HG02938 (cell line): ENCODE data around the gene WNT2B.

Experiments
- ATAC-seq: cut with Tn5 transposase; IDR thresholded peaks from one replicate; pipeline ENCODE4 v1.9.1; 2021; ENCODE audit warnings: mild to moderate bottlenecking, moderate library complexity; ENCODE audit not compliant: unreplicated experiment

The WNT2B gene

DNA sequence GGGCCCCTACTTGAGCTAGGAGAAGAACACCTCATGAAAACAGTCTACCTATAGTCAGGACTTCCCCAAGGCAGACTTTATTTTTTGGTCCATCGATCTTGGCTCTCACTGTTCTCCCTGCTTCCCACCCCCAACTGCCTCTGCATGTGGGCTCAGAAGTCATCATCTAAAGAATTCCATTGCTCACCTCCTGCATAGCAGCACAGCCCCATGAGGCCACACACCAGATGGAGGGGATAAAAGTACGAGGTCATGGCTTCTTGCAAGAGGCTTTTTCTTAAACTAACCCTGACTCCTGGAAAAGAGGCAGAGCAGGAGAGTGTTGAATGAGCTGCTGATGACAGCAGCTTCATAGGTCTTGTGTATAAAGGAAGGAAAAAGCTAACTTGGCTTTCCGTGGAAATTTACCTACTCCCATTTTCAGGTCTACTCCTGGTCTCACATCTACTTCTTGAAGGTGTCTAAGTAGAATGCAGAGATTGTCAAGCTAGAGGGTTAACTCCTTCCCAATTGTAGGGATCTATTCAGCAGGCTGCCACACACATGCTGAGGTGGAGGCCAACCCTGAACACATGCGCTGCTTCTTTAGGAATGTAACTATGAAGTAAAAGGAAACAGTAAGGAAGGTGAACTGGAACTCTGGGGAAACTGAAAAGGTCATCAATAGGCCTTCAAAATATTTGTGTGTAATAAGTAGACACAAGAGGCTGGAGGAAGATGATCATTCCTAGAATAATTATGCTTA lies 18.7 kb downstream of the WNT2B start:
- no peak for ATAC-seq

DNA sequence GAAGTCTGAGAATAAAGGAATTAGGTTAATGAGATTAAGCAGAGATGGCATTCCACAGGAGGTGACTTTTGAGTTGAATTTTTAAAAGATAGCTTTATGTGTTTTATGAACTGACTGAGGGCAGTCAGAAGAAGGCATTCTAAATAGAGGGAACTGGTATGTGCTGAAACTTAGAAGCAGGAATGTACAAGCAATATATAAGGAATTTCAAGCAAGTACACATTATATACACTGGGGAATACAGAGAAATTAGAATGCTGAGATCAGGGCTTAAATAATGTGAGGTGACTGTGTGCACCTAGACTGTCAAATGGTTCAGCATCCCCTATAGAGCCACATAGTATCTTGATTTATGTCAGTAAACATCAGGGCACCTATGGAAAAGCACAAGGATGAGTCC lies 19.3 kb downstream of the WNT2B start:
- ATAC-seq = no peak

DNA sequence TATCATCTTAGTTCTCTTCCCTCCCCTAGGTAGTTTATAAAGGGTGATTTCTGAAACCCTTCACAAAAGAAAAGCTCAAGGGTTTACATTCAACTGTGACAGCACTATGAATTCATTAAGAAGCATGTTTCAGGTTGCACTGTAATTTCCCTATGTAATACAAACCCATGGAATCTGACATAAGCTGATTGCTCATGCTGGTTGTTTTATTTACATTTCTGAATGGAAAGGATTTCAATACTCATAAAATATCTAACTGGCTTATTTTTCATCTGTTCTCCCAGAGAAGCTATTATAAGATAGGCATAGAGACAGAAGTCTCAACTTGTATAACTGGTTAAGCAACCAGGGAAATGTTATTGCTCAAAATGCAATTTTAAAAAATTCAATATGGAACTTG lies 20.5 kb downstream of the WNT2B start:
- ATAC-seq = no peak

GRCh38 chr1:112530832-112531231 lies 22.1 kb downstream of the WNT2B start:
- ATAC-seq = no peak

DNA sequence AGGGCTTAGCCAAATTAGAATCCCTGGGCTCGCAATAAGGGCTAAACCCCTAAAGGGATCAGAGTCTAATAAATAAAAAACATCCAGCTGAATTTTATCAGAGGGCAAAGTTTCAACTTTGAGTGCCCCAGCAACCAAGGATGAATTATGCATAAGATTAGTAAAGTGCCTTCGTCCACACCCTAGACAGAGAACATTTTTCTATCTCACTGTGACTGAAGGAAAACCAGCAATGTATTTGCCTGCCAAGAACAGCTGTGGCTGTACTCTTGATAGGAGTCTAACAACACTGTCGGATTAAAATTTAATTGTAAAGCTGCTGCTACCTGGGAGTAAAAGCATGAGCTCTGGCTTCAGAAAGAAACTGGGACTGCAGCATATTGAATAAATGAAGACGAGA lies 23.3 kb downstream of the WNT2B start:
- no peak for ATAC-seq

- no peak for ATAC-seq
These were observed 24.3 kb downstream of the WNT2B start for GRCh38 chr1:112533029-112533428.

- no peak for ATAC-seq
These were observed 27.8 kb downstream of the WNT2B start for GRCh38 chr1:112536561-112536960.

DNA sequence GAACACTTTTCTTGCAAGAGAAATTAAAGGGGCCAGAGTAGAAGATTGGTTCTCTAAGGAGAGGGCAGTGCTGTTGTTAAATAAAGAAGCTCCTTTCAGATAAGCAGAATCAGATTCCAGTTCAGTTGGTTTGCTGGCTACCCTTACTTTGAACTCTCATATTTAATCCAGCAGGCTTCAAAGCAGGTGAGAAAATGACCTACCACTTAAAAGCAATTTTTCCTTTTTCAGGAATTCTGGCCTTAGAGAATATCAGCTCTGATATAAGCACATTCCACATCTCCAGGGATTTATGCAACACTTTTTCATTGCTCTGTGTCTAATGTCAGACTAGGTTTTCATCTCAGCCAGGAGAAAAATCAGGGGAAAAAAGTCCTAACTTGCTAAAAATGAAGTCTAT lies 28.7 kb downstream of the WNT2B start:
- no peak for ATAC-seq

GRCh38 chr1:112538883-112539282 lies 30.1 kb downstream of the WNT2B start:
- ATAC-seq = no peak

DNA sequence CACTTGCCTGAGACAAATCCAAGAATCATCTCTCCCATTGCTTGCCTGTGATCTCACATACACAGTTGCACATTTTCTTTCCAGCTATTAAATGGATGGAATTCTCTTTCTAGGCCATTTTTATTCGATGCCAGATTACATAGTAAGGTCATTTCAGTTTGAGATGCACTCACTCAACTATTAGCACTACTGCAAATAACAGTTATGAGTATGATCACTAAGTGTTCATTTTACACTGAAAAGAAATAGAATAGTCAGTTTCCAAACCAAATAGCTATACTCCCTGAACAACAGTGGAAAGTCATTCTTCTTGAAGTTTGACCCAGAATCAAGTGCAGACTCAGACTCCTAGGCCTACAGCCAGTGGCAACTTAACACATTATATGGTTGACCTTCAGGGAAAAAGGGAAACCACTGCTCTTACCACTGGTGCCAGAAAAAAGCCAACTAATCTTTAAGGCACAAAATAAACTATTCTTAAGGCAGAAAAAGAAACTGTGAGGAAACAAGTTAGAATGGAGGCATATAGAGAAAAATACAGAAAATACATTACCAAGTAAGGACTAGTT lies 31.5 kb downstream of the WNT2B start:
- no peak for ATAC-seq

DNA sequence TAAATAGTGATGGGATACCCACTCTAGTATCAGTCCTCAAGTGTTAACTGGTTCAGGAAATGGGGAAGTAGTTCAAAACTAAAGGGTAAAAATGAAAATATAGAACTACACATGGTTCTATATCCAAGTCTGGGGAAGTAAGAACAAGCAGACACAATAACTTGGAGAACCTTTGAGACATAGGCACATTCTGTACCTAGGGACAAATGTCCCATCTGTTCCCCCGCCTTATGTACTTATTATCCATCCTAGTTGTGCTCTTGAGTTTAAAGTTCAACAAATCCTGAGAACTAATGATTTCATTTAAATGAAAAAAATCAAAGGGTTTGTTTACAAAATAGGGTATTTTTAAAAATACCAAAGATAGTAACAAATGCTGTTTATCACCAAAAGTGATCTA lies 32.5 kb downstream of the WNT2B start:
- no peak for ATAC-seq

DNA sequence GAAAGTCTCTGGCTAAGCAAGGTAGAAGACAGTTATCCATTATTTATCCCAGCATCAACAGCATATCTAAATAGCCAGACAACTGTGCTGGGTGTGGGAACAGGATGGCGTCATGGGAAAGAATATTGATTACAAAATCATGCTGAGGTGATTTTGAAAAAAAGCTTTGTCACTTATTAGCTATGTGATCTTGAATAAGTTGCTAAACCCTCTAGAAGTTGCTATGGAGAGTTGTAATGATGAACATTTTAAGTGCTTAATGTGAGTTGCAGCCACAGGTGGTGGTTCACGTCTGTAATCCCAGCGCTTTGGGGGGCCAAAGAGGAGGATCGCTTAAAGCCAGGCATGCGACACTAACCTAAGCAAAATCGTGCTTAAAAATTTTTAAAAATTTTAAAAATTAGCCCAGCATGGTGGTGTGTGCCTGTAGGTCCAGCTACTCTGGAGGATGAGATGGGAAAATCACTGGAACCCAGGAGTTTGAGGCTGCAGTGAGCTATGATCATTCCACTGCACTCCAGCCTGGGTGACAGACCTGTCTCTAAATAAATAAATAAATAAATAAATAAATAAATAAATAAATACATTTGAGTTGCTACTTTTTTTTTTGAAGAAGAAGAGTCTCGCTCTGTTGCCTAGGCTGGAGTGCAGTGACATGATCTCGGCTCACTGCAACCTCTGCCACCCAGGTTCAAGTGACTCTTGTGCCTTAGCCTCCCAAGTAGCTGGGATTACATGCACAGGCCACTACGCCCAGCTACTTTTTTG lies 33.6 kb downstream of the WNT2B start:
- ATAC-seq = no peak

DNA sequence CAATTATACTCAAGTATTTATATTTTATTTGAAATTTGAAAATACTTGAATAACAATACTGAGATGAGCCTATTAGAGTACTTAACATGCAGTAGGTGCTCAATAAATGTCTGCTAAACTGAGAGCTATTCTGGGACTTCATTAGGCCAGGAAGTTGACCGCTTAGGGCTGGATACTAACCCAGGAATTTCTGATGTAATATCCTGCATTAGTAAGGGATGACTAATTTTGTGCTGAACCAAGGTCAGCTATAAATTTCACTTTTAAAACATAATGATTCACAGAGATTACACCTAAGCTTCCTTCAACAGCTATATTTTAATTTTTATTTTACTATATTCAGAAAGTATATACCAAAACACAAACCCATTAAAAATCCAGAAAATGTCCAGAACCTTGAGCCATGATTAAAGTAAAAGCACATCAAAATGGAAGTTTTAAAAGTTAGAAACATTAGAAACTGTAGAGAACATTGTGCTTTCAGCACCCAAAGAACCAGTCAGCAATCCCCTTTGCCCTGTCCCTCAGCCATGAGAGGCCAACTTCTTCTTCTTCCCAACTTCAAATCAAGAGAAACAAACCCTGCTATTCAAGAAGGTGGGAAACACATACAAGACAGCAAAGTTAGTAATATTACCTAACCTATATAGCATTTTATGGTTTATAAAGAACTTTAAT lies 35.4 kb downstream of the WNT2B start:
- ATAC-seq = no peak

DNA sequence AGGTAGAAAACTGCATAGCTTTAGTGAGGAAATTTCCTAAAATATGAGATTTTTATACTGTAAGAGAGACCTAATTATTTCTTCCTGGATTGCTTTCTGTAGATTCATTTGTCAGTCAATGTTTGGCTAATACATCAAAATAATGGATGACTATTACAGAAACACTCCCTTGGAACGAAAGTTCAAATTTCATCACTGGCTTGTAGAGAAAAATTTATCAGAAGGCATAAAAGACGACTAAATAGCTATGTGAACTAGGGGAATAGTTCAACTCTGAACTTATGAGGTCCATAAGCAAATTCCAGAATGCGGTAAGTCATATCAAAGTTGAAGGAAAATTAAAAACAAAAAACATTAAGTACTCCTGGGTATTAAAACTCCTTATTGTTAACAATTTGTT lies 36.0 kb downstream of the WNT2B start:
- ATAC-seq = no peak

GRCh38 chr1:112546076-112546475 lies 37.3 kb downstream of the WNT2B start:
- no peak for ATAC-seq

DNA sequence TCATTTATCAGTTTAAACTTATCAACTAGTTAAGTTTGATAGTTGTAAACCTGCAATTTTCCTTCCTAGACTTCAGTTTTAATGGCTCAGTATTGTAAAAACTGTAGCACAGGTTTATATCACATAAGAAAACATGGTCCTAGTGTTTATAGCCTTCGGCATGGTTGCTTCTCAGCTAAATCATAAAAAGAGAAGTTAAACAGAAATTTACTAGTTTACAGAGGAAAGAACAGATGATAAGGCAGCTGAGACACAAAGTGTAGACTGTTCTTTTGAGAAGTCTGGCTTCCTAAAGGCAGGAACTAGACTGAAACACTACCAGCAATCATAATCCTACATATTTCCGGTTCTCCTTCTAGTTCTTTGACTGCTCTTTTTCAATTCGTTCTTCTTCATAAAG lies 39.8 kb downstream of the WNT2B start:
- no peak for ATAC-seq

DNA sequence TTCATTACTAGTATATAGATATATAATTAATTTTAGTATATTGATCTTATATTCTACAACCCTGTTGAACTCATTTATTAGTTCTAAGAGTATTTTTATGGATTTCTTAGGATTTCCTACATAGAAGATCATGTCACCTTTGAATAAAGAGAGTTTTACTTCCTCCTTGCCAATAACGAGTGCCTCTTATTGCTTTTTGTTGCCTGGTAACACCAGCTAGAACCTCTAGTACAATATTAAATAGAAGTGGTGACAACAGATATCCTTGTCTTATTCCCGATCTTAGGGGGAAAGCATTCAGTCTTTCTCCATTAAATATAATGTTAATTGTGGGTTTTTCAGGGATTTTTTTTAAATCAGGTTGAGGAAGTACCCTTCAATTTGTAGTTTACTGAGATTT lies 40.8 kb downstream of the WNT2B start:
- ATAC-seq = no peak

- no peak for ATAC-seq
These were observed 45.6 kb downstream of the WNT2B start for GRCh38 chr1:112554411-112554810.

- no peak for ATAC-seq
These were observed 48.6 kb downstream of the WNT2B start for GRCh38 chr1:112557385-112557784.

DNA sequence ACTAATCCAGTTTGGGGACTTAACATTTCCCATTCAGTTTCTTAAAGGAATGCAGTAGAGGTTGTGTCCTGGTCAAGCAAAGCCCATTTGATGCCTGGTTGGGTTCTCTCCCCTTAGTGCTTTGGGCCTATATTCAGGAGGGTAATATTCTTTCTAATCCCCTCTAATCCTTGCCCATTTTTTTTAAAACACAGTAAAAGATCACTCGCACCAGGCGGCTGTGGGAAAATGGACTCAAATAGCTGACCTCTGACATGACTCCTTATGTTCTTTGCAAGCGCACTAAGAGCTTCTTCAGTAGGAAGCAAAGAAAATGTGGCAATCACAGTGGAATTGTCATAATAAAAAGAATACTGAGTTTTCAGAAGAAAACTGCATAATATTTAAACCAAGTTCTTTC lies 49.9 kb downstream of the WNT2B start:
- ATAC-seq = no peak

DNA sequence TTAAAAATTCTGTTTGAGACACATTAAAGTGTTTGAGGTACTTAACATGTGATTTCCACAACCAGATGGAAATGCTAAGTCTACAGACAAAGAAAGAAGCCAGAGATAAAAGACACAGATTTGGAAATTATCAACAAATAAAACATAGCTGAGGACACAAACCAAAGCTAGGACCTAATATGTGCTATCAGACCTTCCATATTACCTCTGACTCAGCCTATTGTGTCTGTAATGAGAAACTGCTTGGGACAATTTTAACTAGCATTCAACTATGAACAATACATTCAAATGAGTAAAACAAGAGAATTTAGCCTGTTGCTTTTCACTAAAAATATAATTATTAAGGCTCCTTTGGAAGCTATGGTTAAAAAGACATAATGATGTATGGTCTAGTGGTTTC lies 54.6 kb downstream of the WNT2B start:
- ATAC-seq = no peak

GRCh38 chr1:112564081-112564480 lies 55.3 kb downstream of the WNT2B start:
- ATAC-seq = no peak
